ENCODE data around the gene TNFSF11.
"Not testable (repeated sequence)": the region's sequence is repeated elsewhere in the genome, so short reads cannot be mapped to it uniquely, and the experiment has no call there.

TNFSF11 gene, protein sequence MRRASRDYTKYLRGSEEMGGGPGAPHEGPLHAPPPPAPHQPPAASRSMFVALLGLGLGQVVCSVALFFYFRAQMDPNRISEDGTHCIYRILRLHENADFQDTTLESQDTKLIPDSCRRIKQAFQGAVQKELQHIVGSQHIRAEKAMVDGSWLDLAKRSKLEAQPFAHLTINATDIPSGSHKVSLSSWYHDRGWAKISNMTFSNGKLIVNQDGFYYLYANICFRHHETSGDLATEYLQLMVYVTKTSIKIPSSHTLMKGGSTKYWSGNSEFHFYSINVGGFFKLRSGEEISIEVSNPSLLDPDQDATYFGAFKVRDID

DNA sequence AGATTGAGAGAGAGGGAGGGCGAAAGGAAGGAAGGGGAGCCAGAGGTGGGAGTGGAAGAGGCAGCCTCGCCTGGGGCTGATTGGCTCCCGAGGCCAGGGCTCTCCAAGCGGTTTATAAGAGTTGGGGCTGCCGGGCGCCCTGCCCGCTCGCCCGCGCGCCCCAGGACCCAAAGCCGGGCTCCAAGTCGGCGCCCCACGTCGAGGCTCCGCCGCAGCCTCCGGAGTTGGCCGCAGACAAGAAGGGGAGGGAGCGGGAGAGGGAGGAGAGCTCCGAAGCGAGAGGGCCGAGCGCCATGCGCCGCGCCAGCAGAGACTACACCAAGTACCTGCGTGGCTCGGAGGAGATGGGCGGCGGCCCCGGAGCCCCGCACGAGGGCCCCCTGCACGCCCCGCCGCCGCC is at the start of gene TNFSF11:
TSS of gene TNFSF11 (plus strand) at position 142 of the 400 bp plus-strand sequence. CDS start at position 294, 152 bp downstream.
- DNase-seq, result peak; percentile 35

DNA sequence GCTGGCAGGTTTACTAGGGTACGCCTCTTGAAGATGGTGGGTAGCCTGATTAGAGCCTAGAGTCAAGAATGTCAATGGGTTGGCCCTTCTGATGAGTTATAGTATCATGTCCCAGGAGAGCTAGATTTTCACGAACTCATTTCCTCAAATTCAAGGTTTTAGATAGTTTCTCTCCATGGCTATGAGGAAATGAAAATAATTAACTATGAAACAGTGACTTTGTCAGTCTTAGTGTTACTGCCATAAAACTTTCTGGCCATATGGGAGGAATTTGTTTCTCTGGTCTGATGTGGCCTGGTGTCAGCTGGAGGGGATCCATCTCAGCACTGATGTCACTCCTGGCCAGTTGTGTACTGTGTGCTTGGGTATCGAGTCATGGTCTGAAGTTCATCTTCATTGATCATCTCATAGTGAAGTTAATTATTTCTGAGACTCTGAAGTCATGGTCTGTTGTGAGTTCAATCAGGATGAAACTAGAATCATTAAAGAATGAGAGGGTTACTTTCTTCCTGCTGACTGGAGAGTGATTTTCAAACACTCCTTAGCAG is 49.4 kb upstream of the TNFSF11 start:
- no peak for DNase-seq

DNA sequence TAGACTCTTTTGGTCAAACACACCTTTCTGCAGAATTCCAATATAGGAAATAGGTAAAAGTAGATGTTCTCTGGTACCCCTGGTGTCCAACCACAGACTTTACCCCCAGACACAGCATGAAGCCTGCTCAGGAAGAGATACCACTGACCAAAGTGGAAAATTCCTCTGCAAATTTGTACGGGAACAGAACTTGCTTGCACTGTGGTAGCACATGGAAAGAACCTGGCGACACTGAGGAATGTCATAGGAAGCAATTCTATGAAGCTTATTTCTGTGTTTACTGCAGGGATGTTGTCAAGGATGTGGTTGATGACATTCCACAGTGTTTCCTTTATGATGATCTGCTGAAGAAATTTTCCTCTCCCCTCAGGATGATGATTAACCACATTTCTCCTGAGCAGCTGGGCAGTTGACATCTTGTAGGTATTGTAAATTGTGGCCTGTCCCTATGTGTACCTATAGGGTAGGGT is 48.9 kb upstream of the TNFSF11 start:
- no peak for DNase-seq

DNA sequence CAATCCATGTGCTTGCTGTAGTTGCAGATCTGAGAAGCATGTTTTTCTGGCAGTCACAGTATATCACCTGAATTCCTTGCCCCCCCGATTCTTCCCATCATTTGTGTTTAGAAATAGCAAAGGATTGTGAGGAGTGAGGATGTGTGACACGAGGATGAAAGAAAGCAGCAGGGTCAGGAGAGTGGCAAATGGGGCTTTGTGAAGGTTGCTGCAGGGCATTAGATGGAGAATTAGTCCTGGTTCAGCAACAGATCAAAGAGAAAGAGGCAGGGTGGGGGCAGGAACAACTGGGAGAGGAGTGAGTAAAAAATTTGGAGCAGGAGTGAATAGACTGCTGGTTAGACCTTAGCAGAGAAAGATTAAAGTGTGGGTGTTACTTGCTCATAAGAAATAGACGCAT is 47.7 kb upstream of the TNFSF11 start:
- DNase-seq, result no peak

DNA sequence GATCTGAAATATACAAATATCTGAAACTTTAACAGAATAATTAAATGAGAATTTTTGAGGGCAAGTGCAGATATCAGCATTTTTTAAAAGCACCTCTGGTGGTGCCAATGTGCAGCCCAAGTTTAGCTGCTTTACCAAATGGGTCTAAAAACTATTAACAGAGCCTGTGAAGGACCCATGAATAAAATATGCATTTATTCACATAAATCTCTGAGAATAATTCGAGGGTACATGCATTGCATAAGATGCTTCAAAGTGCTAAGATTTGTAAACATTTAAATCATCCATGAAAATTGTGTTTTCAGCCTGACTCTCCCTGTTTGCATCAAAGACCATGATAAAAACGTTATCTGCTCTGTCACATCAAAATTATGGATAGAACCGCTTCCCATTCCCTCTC is 47.1 kb upstream of the TNFSF11 start:
- no peak for DNase-seq

DNA sequence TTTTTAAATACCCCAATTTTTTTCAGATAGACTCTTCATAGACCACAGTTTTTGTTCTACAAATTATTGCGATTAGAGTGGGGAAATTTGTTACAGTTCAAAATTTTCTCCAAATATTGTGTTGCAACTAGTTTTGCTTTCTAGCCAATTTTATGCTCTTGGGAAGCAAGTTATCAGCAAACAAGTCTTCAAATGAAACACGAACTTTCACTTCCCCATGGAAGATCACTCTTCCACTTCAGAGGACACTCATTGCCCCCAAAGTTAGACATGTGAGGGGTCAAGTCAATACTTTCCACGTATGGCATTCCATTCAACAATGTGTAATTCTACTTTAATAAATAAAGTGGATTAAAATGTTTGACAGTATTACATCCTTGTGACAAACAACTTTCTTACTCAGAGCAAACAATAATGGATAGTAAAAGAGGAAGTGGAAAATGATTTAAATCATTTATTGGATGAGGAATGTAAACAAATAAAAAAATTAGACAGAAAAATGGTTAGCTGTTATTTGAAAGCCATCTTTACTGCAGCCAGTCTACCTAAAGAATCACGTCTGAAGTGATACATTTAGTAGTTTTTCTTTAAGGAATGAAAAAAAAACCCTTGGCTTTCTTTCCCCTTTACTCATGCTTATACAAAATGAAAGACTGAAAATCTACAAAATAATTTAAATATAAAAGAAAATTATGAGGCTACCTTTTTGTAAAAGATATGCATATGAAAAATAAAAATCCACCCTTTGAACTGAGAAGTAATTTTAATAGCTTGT is 41.2 kb upstream of the TNFSF11 start:
- no peak for DNase-seq

DNA sequence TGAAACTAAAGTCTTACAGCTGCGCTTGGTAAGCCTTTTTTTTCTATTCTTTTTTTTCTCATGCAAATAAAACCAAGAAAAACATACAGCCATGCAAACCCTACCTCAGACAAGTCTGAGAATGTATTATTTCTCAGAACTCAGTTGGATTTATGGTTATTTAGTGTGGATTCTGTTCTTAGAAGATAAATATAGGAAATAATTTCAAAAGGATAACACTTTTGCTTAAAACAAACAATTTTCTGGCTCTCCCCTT is 40.7 kb upstream of the TNFSF11 start:
- no peak for DNase-seq

DNA sequence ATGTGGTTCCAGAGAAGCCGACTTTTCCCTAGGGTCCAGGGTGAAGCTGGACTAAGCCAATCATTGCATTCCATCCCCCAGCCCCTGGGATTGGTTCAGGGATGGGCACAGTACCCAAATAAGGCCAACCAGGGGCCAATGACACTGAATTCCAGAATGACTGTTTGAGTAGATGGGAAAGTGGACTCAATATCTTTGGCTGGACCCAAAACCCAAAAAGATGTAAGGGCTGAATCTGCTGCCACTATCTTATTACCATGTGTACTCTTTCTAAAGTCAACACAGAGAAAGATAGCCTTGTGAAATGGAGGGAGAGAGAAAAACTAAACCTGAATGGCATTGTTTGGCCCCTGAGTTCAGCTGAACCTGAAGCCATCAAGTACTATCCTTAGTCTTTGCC is 39.2 kb upstream of the TNFSF11 start:
- no peak for DNase-seq

DNA sequence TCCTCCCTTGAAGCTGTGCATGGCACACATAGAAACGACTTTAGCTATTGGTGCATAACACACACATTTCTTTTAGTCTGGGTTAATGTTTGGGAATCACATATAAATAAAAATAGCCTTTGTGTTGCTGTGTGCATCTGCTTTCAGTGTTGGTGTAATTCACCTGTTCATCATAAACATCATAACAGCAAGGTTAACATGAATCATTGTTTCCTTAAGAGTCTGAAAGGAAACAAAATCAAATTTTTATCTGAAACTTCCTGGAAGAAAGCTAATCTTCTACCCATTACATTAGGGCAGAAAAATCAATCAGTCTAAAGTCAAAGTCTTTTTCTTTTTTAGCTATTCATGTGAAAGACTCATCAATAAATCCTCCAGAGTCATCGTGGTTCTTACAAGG is 35.0 kb upstream of the TNFSF11 start:
- DNase-seq, result no peak

DNA sequence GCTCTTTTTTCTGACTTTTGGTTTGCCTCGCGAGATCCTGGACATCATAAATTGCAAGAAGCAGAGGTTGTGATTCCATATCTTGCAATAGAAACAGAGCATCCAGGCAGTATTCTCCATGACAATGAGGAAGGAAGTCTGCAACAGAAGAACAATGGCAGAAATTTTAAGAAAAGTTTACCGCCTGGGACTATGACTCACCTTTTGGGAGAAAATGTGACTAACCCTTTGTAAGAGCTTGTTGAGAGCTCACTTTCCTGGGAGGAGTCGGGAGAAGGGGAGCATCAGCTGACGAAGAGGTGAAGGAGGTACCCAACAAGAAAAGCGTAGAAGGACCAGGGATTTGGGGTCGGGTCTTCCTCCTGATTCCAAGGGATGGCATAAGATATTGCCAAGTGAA is 34.3 kb upstream of the TNFSF11 start:
- DNase-seq, result no peak

DNA sequence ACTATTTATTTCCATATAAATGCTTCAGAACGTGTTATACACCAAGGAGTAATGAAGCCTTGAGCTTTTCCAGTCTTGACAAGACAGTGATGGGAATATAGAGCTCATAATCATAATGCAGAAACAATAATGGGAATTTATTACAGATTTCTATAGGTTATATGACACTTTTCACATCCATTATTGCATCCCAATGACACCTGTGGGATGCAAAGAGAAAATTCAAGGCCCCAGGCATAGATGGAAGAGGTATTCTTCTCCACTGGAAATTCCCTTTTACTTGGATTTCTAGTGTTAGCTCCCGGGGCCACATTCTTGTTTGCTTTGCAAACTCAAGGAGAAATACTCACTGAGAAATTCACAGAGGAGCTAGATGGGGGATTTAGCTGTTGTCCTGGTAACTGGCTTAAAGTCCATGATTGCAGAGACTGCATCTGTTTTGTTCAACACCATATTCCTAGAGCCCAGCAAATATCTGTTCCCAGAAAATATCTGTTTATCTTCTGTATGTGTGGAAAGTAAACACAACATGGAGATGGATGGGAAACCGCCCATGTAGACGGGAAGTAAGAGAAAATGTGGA is 30.6 kb upstream of the TNFSF11 start:
- no peak for DNase-seq

DNA sequence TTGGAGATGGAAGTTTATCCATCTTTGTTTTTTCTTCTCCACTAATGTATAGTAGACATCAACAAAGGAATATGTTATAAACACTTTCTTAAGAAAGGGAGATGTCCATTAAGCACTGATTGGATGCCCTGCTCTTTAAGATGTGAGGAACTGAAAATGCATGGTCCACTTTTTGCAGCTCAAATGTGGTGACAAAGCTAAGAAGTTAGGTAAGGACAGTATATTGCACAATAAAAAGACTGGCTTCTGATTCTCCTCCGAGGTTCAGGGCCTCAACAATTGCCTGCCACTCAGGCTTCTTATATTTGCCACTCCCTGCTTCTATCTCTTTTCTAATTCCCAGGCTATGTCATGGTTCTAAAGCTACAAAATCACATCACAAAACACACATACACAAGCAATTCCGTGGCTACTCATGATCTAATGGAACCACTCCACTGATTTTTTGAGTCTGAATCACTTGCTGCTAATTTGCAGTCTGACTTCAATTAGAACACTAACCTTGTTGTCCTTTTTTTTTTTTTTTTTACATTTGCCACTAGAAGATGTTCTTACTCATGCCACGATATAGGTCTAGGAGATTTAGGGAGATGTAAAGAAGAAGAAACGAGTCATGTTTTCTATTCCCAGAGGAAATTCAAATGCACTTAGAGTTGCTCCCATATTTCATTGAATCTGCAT is 29.6 kb upstream of the TNFSF11 start:
- no peak for DNase-seq

DNA sequence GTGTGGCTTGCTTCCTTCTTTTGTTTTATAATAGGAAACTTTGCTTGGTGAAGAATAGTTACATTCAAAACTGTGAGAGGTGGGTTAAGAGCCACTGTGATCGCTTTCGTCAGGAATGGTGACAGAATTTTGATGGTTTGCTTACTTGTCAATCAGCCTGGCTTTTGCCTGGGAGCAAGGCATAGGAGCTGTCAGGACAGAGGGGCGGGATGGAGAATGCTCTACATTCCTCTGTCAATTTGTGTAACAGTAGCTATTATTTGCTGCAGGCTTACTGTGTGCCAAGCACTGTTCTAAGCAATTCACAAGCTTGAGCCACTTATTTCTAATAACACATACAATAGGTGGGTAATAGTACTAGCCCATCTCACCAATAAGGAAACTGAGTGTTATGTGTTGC is 28.1 kb upstream of the TNFSF11 start:
- DNase-seq, result no peak

DNA sequence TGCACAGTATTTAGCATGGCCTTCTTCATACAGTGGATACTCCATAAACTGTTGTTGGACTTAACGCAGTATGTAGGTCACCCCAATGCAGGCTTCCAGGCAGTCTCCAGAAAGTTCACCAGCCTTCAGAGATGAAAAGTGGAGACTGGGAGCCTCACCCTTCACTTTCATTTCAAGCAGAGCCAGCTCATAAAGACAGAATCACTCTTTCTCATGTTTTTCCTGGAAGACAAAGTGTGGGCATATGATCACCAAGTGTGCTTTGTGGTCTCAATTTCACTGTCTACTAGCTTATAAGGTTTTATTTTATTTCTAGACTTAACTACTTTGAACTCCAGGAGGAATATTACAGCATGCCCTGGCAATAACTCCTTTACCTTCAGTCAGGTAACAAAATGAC is 26.3 kb upstream of the TNFSF11 start:
- DNase-seq, result peak; percentile 62

DNA sequence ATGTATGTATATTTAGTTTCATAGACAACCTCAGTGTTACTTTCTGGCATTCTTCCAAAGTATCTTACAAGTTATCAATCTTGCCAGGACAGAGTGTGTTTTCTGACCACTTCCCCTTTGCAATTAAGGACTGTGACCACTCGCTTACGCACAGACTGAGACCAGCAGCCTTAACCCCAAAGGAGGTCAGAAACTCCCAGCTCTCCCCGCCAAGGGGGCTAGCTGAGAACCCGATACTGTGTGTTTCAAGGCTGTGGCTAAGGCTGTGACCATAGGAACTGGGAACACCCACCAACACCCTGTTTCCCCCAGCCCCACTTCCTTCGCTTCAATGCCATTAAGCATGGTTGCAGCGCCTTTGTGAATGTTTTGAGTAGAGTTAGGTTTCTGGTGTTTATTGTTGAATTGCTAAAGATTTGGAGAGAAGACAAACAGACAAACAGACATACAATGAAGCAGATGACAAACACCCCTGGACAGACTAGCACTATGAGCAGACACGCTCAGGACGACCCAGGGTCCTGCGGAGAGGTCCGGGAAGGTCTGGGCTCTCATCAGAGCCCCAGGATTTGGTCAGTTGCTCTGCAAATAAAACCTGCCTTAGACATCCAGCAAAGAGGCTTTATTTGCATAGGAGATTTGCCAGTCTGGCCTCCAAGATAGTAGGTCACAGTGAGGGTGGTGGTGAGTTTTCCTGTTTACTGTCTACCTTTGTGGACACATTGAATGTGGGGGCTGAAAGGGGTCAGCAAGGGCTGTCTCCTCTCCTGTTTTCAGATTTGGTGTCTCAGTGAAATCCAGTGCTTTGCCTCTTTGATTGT is 25.0 kb upstream of the TNFSF11 start:
- DNase-seq, result no peak

DNA sequence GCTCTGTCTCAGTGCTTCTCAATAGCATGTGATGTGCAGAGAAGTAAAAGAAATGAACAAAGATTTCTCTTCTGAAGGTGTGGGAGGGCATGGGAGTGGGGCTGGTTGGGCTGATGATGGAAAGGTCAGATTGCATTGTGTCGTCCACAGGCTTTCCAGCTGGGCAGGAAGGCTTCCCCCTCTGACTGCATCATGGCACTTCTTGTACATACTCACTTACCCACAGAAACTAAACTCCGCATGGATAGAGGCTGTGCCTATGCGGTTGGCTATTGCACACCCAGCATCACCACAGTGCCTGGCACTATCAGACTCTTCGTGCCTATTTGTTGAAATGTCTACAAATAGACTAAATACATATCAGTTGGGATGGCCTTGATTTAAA is 24.4 kb upstream of the TNFSF11 start:
- DNase-seq, result no peak

DNA sequence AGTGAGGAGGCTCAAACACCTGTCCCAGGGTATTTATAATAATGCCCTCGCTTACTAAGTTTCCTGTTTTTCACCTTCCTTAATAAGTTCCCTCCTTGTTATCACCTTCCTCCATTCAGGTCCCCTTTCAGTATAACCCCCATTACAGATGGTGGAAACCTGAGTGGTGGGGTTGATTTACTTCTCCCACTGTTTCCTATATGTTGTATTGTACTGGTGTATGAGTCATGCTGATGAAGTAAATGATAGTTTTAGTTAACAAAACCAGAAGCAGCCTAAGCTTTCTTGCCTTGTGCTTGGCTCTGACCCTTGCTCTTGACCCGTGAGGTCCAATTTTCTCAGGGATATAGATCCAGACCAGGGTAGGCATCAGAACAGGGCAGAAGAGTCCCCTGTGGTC is 22.3 kb upstream of the TNFSF11 start:
- no peak for DNase-seq

DNA sequence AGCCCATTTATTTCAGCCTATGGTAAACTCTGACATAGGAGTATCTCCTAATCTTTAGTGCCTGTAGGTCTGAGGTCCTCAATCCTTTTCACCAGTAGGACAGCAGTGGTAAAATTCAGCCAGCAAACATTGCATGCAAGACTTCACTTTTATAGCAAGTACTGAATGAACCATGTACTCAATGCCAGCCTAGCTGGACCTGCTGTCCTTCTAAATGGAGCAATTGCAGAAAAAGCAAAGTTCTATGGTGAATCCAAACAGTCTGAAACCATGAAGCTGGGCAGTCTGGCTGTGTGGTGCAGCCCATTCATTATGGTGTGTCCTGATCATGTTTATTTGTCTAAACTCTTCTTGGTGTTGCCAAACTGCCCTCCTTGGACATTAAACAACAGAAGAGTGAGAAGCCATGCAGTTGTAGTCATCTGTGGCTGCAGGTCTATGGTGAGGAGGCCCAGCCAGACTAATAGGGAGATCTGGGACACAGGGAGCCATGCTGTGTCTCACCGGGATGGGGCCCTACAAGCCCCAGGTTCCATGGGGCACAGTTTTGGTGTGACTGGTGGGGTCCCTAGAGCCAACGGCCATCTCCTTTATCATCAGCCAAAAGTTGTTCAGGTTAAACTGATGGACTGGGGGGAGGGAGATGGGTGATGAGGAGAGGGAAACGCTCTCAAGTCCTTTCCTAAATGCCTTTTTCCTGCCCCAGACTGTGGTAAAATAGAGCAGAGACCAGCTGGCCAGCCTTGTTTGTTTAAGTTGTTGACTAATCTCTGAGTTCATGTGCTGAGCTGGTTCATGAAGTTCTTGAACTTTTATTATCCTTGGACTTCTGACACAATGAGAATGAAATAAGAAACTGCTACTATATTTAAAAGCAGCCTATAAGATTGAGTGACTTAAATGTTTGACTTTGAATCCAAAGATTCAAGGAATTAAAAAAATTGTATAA is 20.6 kb upstream of the TNFSF11 start:
- no peak for DNase-seq

DNA sequence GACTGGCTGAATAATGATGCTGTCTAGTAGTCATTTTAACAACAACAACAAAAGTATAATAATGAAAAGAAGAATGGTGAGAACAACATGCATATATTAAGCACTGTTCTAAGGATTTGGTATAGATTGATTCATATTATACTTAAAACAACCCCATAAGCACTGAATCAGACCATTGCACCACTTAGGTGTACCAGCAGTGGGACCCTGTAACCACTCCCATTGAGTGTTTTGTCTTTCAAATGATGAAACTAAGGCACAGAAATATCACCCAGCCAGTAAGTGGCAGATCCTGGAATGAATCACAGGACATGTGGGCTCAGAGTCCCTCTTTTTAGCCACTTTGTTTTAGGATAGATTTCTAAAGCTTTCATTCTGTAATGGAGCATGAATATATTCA is 14.9 kb upstream of the TNFSF11 start:
- no peak for DNase-seq

DNA sequence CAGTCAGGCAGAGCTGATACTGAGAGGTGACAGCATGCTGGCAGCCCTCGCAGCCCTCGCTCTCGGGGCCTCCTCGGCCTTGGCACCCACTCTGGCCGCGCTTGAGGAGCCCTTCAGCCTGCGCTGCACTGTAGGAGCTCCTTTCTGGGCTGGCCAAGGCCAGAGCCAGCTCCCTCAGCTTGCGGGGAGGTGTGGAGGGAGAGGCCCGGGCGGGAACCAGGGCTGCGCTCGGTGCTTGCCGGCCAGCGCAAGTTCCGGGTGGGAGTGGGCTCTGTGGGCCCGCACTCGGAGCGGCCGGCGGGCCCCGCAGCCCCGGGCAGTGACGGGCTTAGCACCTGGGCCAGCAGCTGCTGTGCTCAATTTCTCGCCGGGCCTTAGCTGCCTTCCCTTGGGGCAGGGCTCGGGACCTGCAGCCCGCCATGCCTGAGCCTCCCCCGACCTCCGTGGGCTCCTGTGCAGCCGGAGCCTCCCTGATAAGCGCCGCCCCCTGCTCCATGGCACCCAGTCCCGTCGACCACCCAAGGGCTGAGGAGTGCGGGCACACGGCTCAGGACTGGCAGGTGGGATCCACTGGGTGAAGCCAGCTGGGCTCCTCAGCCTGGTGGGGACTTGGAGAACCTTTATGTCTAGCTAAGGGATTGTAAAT is 14.3 kb upstream of the TNFSF11 start:
- not testable (repeated sequence) for DNase-seq

DNA sequence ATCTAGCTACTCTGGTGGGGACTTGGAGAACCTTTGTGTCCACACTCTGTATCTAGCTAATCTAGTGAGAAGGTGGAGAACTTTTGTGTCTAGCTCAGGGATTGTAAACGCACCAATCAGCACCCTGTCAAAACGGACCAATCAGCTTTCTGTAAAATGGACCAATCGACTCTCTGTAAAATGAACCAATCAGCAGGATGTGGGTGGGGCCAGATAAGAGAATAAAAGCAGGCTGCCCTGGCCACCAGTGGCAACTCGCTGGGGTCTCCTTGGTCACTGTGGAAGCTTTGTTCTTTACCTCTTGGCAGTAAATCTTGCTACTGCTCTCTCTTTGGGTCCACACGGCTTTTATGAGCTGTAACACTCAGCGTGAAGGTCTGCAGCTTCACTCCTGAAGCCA is 13.6 kb upstream of the TNFSF11 start:
- not testable (repeated sequence) for DNase-seq

Data from activated CD4-positive, alpha-beta T cell treated with anti-CD3 and anti-CD28 coated beads, Interleukin-2, Interleukin-6, amounts not matched to agents 100 ng/mL and 50 ng/mL, durations not matched to agents 16 hours and 8 hours (primary cell).